ENCODE measurements around the gene MTMR10.

- TF ChIP-seq, protein P1, sequence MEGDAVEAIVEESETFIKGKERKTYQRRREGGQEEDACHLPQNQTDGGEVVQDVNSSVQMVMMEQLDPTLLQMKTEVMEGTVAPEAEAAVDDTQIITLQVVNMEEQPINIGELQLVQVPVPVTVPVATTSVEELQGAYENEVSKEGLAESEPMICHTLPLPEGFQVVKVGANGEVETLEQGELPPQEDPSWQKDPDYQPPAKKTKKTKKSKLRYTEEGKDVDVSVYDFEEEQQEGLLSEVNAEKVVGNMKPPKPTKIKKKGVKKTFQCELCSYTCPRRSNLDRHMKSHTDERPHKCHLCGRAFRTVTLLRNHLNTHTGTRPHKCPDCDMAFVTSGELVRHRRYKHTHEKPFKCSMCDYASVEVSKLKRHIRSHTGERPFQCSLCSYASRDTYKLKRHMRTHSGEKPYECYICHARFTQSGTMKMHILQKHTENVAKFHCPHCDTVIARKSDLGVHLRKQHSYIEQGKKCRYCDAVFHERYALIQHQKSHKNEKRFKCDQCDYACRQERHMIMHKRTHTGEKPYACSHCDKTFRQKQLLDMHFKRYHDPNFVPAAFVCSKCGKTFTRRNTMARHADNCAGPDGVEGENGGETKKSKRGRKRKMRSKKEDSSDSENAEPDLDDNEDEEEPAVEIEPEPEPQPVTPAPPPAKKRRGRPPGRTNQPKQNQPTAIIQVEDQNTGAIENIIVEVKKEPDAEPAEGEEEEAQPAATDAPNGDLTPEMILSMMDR (IDR thresholded peaks at IDR 0.05) = no peak
- no peak for TF ChIP-seq POLR2A (IDR thresholded peaks at IDR 0.05)
These were observed 89.5 kb downstream of the MTMR10 start for GRCh38 chr15:30901889-30902288.
